HG03565 (cell line): ENCODE data around the gene SNX32.
"Not testable (repeated sequence)": the region's sequence is repeated elsewhere in the genome, so short reads cannot be mapped to it uniquely, and the experiment has no call there.

Experiments
- ATAC-seq: cut with Tn5 transposase; IDR thresholded peaks from one replicate; pipeline ENCODE4 v1.9.1; 2021; ENCODE audit warnings: mild to moderate bottlenecking, moderate library complexity; ENCODE audit not compliant: unreplicated experiment

Gene SNX32

GRCh38 chr11:65822776-65823528, 10.8 kb upstream of the SNX32 start:
- ATAC-seq: no peak

- no peak for ATAC-seq
These were observed 6.6 kb upstream of the SNX32 start for GRCh38 chr11:65826984-65827735.

- ATAC-seq: no peak
These were observed 4.3 kb upstream of the SNX32 start for GRCh38 chr11:65829459-65829858.

- ATAC-seq: not testable (repeated sequence)
These were observed 1.5 kb upstream of the SNX32 start for GRCh38 chr11:65832231-65832630.

- ATAC-seq: no peak
These were observed 439 bp downstream of the SNX32 start for GRCh38 chr11:65834202-65834601.

- ATAC-seq: no peak
These were observed 8.4 kb downstream of the SNX32 start for GRCh38 chr11:65842144-65842543.

- ATAC-seq: no peak
These were observed 10.0 kb downstream of the SNX32 start for GRCh38 chr11:65843811-65844210.

GRCh38 chr11:65844231-65844872, 10.6 kb downstream of the SNX32 start:
- ATAC-seq: no peak

GRCh38 chr11:65847746-65848145, 14.0 kb downstream of the SNX32 start:
- ATAC-seq: no peak

GRCh38 chr11:65848693-65849092, 14.9 kb downstream of the SNX32 start:
- ATAC-seq: not testable (repeated sequence)

GRCh38 chr11:65849366-65849765, 15.6 kb downstream of the SNX32 start:
- ATAC-seq: no peak

- no peak for ATAC-seq
These were observed 16.0 kb downstream of the SNX32 start for GRCh38 chr11:65849771-65850216.

- no peak for ATAC-seq
These were observed 16.7 kb downstream of the SNX32 start for GRCh38 chr11:65850217-65851082.

- ATAC-seq: no peak
These were observed 17.4 kb downstream of the SNX32 start for GRCh38 chr11:65851083-65851579.

- no peak for ATAC-seq
These were observed 18.2 kb downstream of the SNX32 start for GRCh38 chr11:65851811-65852507.

- ATAC-seq: no peak
These were observed 18.9 kb downstream of the SNX32 start for GRCh38 chr11:65852508-65853245.

GRCh38 chr11:65853246-65853979, 19.6 kb downstream of the SNX32 start:
- no peak for ATAC-seq

- ATAC-seq: no peak
These were observed 20.4 kb downstream of the SNX32 start for GRCh38 chr11:65854161-65854592.
